NCI-H2029 treated with DMSO at 0.1 percent for 48 hours (cell line): ENCODE data around the gene ZNF576.
"Not testable (repeated sequence)": the region's sequence is repeated elsewhere in the genome, so short reads cannot be mapped to it uniquely, and the experiment has no call there.

Experiments
- DNase-seq: peaks from one replicate; lab custom pipeline; 2025; lab: John Stamatoyannopoulos, UW

ZNF576 gene

GRCh38 chr19:43599635-43600295 lies 3.4 kb downstream of the ZNF576 start:
- DNase-seq, result no peak

DNA sequence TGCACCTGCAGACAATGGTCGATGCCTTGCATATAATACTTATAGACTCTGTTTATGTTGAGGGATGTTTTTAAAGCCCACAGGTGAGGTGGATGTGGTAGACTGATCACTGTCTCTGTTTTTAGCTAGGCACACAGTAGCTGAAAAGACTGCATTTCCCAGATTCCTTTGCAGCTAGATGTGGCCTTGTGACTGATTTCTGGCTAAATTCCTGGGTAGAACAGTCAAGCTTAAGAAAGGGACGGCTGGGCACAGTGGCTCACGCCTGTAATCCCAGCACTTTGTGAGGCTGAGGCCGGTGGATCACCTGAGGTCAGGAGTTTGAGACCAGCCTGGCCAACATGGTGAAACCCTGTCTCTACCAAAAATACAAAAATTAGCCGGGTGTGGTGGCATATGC lies 3.9 kb downstream of the ZNF576 start:
- not testable (repeated sequence) for DNase-seq

DNA sequence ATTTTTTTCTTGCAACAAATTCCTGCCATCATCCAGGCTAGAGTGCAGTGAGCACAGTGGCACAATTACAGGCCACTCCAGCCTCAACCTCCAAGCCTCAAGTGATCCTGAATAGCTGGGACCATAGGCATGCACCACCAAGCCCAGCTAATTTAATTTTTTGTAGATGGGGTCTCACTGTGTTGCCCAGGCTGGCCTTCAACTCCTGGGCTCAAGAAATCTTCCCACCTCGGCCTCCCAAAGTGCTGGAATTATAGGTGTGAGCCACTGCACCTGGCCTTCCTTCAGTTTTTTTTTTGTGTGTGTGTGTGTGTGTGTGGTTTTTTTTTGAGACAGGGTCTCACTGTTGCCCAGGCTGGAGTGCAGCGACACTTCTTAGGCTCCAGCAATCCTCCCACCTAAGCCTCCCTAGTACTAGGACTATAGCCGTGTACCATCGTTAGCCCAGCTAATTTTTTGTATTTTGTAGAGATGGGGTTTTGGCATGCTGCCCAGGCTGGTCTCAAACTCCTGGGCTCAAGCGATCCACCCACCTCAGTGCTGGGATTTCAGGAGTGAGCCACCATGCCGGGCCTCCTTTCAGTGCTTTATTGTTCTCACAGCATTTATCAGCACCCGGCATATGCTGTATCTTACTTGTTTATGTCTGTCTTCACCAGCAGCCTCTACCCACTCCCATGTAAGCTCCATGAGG lies 9.6 kb downstream of the ZNF576 start:
- no peak for DNase-seq

DNA sequence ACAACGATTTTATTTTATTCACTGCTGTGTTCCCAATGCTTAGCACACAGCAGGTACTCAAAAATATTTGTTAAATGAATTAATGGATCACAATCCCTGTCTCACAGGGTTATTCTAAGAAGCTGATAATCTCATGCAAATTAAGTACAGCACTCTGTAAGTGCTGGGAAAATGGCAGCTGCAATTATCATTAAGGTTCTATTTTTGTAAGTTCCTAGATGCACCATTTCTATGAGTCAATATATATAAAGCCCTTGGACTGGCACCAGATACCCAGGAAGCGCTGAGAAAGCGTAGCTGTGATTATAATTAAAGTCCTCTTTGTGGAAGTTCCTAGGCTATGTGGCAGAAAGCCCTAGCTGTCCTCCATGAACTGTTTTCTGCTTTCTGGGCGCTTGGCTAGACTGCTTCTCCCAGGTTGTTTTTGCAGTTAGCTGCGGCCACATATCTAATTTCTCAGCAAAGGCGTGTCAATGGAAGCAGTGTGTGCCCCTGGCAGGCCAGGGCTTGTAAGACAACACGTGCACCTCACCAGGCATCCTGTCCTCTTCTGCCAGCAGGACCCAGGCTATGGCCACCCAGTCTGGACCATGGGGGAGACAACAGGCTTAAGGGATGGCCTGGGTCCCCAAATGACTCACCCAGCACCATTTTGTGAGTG lies 10.3 kb downstream of the ZNF576 start:
- DNase-seq, result no peak

DNA sequence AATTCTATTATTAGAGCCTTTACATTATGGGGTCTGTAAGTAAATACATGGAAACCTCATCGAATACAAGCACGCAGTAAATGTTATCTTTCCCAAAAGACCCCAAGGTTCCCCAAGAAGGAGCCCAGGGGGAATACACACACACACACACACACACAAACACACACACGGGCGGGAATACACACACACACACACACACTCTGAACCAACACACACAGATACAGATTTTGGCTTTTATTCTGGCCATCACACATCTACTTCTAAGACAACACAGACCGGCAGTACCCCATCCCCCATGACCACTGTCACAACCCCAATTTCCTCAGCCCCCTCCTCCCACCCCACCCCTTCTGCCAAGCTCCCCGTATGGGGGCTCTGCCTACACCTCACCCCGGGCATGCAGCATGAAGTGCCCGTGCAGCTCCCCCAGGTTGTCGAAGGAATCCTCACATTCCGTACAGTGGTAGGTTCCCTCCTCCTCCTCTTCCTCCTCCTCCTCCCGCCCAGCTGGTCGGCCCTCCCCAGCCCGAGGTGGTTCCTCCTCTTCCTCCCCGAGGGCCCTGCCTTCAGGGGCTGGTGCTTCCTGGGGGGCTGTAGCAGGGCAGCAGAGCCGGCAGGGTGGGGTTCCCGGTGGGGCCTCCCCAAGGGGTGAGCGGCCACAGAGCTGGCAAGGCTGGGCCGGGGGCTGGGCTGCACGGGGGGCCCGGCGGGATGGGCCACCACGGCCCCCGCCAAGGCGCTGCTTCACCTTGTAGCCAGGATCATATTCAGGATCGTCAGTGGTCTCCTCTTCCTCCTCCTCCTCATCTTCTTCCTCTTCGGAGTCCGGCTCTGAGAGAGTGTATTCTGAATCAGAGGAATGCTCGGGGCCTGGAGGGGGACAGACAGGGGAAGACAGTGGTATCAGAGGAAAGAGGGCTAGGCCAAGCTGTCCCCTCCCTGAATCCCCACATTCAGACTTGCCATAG lies 11.1 kb downstream of the ZNF576 start:
- DNase-seq, result no peak

DNA sequence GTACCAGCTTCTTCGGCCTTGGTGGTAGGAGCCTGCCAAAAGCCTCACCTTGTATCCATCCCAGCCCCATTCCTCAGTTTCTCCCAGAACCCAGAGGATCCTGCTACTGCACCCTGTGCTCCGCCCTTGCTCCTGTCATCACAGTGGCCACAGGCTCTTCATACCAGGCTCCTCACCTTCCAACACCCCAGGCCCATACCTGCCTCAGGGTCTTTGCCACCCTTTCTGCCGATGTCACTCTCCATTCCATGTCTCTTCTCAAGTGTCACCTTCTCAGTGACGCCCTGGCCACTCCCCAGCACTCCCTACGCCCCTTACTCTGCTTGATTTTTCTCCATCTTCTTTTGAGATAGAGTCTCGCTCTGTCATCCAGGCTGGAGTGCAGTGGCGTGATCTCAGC lies 13.5 kb downstream of the ZNF576 start:
- no peak for DNase-seq

- no peak for DNase-seq
Measured at GRCh38 chr19:43610493-43610892, 14.1 kb downstream of the ZNF576 start.

DNA sequence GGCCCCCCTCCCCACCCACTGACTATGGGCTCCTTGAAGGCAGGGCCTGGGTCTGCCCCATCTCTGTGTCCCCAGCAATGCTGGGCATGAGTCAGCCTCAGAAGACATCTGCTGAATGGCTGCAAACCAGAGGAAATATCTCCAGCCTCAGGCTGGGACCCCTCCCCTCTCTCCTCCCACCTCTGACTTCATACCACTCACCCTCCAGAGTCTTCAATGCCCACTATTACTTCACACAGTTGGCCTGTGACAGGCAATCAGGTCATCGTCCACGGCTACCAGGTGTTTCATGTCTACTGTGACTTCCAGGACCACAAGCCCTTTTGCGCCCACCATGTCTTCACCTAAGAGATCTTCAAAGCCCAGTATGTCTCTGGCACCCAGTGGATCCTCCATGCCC lies 15.4 kb downstream of the ZNF576 start, which contains the start of gene SRRM5:
Gene SRRM5 (plus strand): TSS at position 301 of the 400 bp plus-strand sequence. CDS start 34 bp downstream, at position 335.
- no peak for DNase-seq

DNA sequence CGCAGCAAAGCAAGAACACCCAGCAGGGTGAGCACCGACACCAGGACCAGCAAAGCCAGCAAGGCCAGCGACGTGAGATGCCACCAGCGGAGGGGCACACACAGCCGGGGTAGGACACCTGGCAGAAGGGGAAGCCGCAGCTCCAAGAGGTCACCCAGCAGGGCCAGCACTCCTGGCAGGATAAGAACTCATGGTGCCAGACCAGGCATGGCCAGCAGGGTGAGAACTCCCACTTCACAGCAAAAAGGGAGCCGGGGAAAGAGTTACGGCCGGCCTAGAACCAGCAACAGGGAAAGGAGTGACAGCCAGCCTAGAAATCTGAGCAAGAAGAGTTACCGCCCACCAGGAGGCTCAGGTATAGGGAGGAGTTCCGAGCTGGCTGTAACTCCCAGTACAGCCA lies 16.0 kb downstream of the ZNF576 start:
- DNase-seq, result no peak

DNA sequence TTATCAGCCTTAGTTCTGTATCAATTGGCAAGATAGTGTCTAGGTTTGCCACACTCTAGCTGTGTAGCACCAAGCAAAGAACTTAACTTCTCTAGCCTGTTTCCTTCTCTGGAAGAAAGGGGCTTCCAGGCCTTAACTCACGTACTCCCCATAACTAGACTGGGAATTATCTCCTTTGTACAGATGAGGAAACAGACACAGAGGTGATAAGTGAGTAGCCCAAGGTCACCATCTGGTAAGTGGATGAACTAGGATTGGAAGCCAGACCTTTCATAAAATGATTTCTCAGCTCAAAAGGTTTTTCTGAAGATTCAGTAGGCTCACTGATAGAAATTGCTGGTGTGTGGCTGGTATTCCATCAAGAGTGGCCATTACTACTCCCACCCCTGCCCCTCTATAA lies 19.9 kb downstream of the ZNF576 start:
- DNase-seq, result no peak

- DNase-seq, result no peak
Measured at GRCh38 chr19:43616954-43617353, 20.6 kb downstream of the ZNF576 start.

- peak; percentile 86 for DNase-seq
Measured at GRCh38 chr19:43618921-43619261, 22.5 kb downstream of the ZNF576 start.

GRCh38 chr19:43619262-43620060 lies 23.1 kb downstream of the ZNF576 start, which contains the start of gene ZNF428:
Gene ZNF428, minus strand, starts transcription at chr19:43619629. Its CDS starts 5,325 bp downstream, at chr19:43614304.
- DNase-seq, result peak; percentile 86

DNA sequence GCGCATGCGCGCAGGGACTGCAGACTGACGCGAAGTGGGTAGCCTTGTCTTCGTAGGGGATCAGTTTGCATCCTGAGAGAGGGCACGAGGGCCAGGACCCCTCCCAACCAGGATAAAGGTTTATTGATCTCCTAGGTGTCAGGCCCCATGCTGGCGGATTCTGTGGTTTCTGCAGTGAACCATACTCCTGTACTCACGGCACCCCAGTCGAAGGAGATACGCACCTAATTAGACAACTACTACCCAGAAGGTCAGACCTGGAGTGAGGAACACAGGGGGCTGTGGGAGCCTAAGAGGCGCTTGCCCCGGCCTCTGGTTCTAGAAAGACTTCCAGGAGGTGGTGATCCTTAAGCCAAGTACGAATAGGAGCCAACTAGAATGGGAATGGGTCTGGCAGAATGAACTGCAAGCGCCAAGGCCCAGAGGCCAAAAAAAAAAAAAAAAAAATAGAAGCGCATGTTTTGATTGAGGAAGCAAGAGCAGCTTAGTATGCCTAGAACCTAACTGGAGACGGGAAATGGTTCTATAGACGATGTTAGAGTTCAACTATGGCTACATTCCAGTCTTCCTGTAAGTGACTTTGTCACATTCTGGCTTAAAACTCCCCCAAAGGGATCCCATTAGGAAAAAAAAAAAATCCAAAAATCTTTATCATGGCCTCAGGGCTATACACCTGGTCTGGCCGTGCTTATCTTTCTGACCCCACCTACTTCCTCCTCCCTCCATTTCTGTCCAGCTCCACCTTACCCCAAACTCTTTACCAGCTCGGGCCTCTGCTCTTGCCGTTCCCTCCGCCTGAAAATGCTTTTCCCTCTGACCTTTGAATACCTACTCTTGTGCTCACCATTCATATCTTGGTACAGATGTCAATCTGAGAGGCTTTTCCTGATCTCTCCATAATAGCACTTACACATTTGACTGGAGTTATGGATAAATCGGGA lies 23.9 kb downstream of the ZNF576 start:
- no peak for DNase-seq

DNA sequence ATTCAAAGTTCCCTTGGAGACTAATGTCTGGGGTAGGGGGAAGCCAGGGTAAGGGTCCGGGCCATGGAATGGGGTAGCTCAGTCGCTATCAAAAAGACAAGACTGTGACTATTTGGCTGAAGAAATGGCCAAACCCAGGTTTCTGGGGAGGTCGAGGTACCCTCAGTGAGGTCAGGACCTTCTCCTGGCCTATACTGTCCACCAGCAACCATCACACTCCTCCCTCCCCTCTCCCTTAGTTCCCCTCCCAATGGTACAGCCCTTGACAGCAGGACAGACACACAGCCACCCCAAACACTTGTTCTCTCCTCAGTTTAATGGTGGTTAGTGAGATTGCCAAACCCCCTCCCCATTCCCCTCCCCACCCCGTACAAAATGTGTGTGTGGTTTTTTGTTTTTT lies 25.7 kb downstream of the ZNF576 start:
- no peak for DNase-seq

- no peak for DNase-seq
Measured at GRCh38 chr19:43622956-43623355, 26.6 kb downstream of the ZNF576 start.

DNA sequence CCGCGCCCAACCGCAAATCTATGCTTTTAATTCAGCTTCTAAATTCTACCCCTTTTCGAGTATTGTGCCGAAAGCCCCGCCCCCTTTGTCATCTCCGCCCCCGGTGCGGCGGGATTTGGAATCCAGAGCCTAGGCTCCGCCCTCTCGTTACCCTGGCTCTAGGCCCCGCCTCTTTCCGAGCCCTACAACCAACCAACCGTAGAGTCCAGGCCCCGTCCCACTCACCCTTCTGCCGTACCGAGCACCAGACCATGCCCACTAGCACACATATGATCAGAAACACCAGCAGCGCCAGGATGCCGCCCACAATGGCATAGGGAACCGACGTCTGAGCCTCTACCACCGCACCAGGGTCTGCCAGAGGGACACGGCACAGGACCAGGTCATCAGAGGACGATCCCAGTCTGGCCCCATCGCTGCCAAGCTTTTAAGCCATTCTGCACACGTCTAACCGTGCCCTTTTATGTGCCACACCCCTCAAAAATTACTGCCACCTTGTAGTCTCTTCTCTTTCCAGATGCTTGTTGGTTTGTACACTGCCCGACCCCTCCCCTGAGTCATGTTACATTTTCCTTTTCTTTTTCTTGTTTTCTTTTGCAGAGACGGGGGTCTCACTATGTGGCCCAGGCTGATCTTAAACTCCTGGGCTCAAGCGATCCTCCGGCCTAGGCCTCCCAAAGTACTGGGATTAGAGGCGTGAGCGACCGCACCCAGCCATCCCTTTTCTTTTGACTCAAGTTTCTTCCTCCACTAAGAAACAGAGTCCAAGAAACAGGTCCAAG lies 27.7 kb downstream of the ZNF576 start:
- no peak for DNase-seq

DNA sequence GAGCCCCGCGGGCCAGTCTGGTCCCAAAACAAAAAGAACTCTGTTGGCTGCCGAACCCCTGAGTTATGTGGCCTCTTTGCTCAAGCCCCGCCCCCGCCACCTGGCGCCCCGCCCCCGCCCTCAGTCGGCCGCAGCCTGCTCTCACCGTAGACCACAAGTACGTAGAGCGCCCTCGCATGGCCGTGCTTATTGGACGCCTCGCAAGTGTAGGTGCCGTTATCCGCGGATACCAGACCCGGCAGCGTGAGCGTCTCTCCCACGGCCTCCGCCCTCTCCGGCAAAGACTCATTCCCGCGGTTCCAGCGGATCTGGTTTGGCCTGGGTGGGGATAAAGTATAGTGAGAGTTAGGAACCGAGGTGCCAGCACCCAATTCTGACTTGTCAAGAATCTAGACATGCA lies 28.5 kb downstream of the ZNF576 start:
- no peak for DNase-seq

- no peak for DNase-seq
Measured at GRCh38 chr19:43625918-43626579, 29.7 kb downstream of the ZNF576 start.
